Right atrium auricular region (tissue), 2 donors: ENCODE results near the gene NBEAL2. TPM values are rescaled to one million over a fixed set of nuclear protein-coding genes. Genes with fewer than 3 reads are reported as not detected.

ENCODE experiments used
- DNase-seq: peaks from one replicate; pipeline ENCODE4 v3.0.0-alpha.2; 2019; ENCODE audit warnings: low spot score
- H3K27ac ChIP-seq, 2 donors: fragments of 200-600 bp; sonication (generic); 1 replicate in 1 of 2; 2 replicates in 1 of 2; pipeline ENCODE4 v1.5.1; 2016 to 2019
- H3K27me3 ChIP-seq, 2 donors: fragments of 200-600 bp; sonication (generic); one replicate each; pipeline versions ENCODE4 v1.5.1 to v1.6.0; 2017 to 2019
- H3K36me3 ChIP-seq: fragments of 200-600 bp; sonication (generic); one replicate; pipeline ENCODE4 v1.5.1; 2016
- H3K4me1 ChIP-seq, 2 donors: fragments of 200-600 bp; sonication (generic); one replicate each; pipeline versions ENCODE4 v1.5.1 to v1.6.0; 2017 to 2019
- H3K4me3 ChIP-seq, 2 donors: fragments of 200-600 bp; sonication (generic); 1 replicate in 1 of 2; 2 replicates in 1 of 2; pipeline ENCODE4 v1.5.1; 2017 to 2019; ENCODE audit warnings: mild to moderate bottlenecking in 1 of 2, moderate library complexity in 1 of 2
- H3K9me3 ChIP-seq, 2 donors: fragments of 200-600 bp; sonication (generic); one replicate each; pipeline ENCODE4 v1.5.1; 2019
- CTCF ChIP-seq, 2 donors: fragments of 200-600 bp; sonication (generic); IDR thresholded peaks; one replicate each; pipeline ENCODE4 v1.5.1; 2019; ENCODE audit warnings: antibody characterized with exemption in 2 of 2
- total RNA-seq, 2 donors: library from RNA; depleted of rRNA; stranded (reverse); fragments of >200 nt; gene quantifications; one replicate each; pipeline ENCODE4 v1.1.0, GENCODE V29; 2016

Gene NBEAL2
- total RNA-seq, 2 donors from 2014 or later: 7.5 to 15.3 TPM

GRCh38 chr3:47015151-47015550 is 35.7 kb downstream of the NBEAL2 start:
- no peak overlapping the region for H3K27ac ChIP-seq
- DNase-seq: no peak
- H3K36me3 ChIP-seq: peaks cover 38% of the 10 kb centered on the region

GRCh38 chr3:47016086-47016933 is 36.8 kb downstream of the NBEAL2 start:
- no peak for DNase-seq
- TF ChIP-seq CTCF (IDR thresholded peaks at IDR 0.05): no peak
- Histone ChIP-seq H3K4me1 (no peaks in the 10 kb centered on the region), H3K9me3 (no peaks in the 10 kb centered on the region), H3K4me3 (no peak overlapping the region), H3K36me3 (peaks cover 38% of the 10 kb centered on the region), H3K27ac (no peak overlapping the region), H3K27me3 (no peaks in the 10 kb centered on the region)

More at GRCh38 chr3:47015151-47015550, 35.7 kb downstream of the NBEAL2 start:
- H3K4me1 ChIP-seq: peaks cover 0 to 4% of the 10 kb centered on the region in 2 donors
- H3K27me3 ChIP-seq: no peaks in the 10 kb centered on the region
- H3K4me3 ChIP-seq: no peak overlapping the region
- no peak for TF ChIP-seq CTCF (IDR thresholded peaks at IDR 0.05)
- no peaks in the 10 kb centered on the region for H3K9me3 ChIP-seq

- TF ChIP-seq CTCF (IDR thresholded peaks at IDR 0.05): no peak
- Histone ChIP-seq H3K27ac (no peak overlapping the region), H3K9me3 (no peaks in the 10 kb centered on the region), H3K27me3 (no peaks in the 10 kb centered on the region), H3K4me3 (no peak overlapping the region), H3K4me1 (no peaks in the 10 kb centered on the region), H3K36me3 (peaks cover 38% of the 10 kb centered on the region)
- DNase-seq: no peak
Measured at GRCh38 chr3:47016934-47017435, 37.5 kb downstream of the NBEAL2 start.

GRCh38 chr3:47017504-47018268 is 38.2 kb downstream of the NBEAL2 start:
- no peak overlapping the region for H3K27ac ChIP-seq
- TF ChIP-seq CTCF (IDR thresholded peaks at IDR 0.05): no peak

GRCh38 chr3:47018269-47018611 is 38.8 kb downstream of the NBEAL2 start:
- H3K4me3 ChIP-seq: no peak overlapping the region
- no peaks in the 10 kb centered on the region for H3K9me3 ChIP-seq
- H3K36me3 ChIP-seq: peaks cover 38% of the 10 kb centered on the region
- no peak for DNase-seq
- H3K27ac ChIP-seq: no peak overlapping the region
- no peaks in the 10 kb centered on the region for H3K27me3 ChIP-seq
- TF ChIP-seq CTCF (IDR thresholded peaks at IDR 0.05): no peak
- H3K4me1 ChIP-seq: peaks cover 0 to 10% of the 10 kb centered on the region in 2 donors

More at GRCh38 chr3:47017504-47018268, 38.2 kb downstream of the NBEAL2 start:
- no peak overlapping the region for H3K4me3 ChIP-seq
- H3K27me3 ChIP-seq: no peaks in the 10 kb centered on the region
- H3K9me3 ChIP-seq: no peaks in the 10 kb centered on the region
- H3K36me3 ChIP-seq: peaks cover 38% of the 10 kb centered on the region
- DNase-seq: no peak
- peaks cover 0 to 6% of the 10 kb centered on the region in 2 donors for H3K4me1 ChIP-seq
